LNCaP clone FGC (cell line): ENCODE measurements around the gene SPATA31D3.
"Not testable (repeated sequence)": the region's sequence is repeated elsewhere in the genome, so short reads cannot be mapped to it uniquely, and the experiment has no call there.

Experiments used
- DNase-seq: peaks from one replicate; pipeline ENCODE4 v3.0.0-alpha.2; 2011; ENCODE audit warnings: low read depth
- H3K4me3 ChIP-seq: 2 replicates; pipeline ENCODE4 v1.5.1; 2011; ENCODE audit warnings: mild to moderate bottlenecking, low read depth, low read length, control low read depth
- TF ChIP-seq, protein P1 (sequence below): IDR thresholded peaks from 2 replicates; pipeline ENCODE4 v1.5.1; 2012; ENCODE audit warnings: mild to moderate bottlenecking; ENCODE audit not compliant: control insufficient read depth, insufficient read depth; ENCODE audit errors: extremely low read depth

SPATA31D3 gene

DNA sequence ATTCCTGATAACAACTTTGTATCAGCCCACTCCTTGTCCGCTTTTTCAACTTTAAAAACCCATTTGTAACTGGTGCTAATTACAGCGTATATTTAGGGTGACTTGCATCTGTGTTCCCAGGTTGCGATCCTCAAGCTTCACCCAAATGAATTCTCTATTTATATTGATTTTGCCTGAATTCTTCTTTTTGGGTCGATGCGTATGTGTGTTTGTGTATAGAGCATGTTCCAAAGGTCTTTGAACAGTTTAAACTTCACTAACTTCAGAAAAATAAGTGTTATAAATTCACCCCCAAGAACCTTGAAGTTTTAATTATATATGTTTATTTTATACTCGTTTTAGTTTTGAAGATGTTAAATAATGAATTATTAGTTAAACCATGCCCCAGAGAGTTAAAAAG is 31.2 kb upstream of the SPATA31D3 start:
- DNase-seq = no peak
- TF ChIP-seq, protein P1, sequence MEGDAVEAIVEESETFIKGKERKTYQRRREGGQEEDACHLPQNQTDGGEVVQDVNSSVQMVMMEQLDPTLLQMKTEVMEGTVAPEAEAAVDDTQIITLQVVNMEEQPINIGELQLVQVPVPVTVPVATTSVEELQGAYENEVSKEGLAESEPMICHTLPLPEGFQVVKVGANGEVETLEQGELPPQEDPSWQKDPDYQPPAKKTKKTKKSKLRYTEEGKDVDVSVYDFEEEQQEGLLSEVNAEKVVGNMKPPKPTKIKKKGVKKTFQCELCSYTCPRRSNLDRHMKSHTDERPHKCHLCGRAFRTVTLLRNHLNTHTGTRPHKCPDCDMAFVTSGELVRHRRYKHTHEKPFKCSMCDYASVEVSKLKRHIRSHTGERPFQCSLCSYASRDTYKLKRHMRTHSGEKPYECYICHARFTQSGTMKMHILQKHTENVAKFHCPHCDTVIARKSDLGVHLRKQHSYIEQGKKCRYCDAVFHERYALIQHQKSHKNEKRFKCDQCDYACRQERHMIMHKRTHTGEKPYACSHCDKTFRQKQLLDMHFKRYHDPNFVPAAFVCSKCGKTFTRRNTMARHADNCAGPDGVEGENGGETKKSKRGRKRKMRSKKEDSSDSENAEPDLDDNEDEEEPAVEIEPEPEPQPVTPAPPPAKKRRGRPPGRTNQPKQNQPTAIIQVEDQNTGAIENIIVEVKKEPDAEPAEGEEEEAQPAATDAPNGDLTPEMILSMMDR = no peak
- H3K4me3 ChIP-seq = no peak overlapping the region

DNA sequence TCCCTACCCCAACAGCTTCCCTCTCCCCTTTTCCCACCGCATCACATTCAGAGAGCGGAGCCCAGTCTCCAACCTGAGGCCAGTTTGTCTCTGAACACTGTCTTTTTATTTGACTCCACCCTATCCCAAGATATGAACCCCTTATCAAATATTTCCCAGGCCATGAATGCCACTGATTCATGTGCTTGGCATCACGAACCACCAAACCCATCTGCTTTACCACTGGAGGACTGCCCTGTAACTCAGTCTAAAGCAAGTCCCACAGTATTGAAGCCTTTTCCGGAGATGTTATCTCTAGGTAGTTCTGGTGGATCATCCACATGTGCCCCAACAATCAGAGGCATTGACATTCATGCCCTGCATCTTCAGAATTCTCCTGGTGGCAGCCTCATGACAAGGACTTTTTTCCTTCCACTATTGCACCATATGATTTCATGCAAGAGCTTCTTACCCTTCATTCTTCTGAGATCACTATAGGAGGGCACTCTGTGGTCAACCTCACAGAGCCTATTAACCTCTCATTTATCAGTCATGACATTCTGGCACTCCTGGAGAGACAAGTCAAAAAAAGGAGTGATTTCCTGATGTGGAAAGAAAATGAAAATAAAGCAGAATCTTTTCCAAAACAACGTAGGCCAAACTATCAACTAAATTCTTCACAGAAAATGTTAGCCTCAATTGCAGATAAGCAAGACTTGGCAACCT is 27.3 kb upstream of the SPATA31D3 start:
- no peak for DNase-seq
- TF ChIP-seq, protein P1 = no peak

DNA sequence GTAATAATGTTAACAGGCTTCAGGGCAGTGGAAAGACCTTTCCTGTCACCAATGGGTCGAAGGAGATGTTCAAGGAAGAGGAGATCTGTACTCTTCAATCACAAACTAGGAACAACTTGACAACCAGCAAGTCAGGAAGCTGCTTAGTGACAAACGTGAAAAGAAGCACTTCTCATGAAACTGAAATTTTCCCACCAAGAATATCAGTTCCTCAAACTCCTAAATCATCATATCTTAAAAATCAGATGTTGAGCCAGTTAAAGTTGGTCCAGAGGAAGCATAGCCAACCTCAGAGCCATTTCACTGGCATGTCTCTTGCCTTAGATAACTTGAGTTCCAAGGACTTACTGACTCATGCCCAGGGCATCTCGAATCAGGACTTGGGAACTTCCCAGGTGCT is 24.8 kb upstream of the SPATA31D3 start:
- not testable (repeated sequence) for DNase-seq, H3K4me3 ChIP-seq

More for the DNA sequence above, 27.3 kb upstream of the SPATA31D3 start:
- no peak overlapping the region for H3K4me3 ChIP-seq

DNA sequence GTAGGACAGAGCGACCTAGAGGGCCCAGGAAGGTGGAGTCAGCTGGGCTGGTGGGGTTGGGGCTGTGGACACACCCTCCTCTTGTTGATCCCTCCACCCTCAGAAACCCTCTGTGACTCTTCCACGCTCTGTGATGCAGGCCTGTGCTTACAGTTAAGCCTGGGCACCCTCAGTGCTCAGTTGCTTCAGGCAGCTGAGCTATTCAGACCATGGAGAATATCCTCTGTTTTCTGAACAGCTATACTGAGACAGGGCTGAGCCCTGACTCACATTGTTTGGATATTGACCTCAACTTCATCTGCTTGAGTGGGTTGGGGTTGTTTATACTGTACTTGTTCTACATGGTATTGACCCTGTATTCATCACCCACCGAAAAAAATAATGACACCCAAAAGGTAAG is 15.0 kb upstream of the SPATA31D3 start, which contains the start of gene SPATA31D4:
Gene SPATA31D4 (plus strand): TSS at position 124 of the 400 bp plus-strand sequence. CDS start 86 bp downstream, at position 210.
- not testable (repeated sequence) for H3K4me3 ChIP-seq, DNase-seq

DNA sequence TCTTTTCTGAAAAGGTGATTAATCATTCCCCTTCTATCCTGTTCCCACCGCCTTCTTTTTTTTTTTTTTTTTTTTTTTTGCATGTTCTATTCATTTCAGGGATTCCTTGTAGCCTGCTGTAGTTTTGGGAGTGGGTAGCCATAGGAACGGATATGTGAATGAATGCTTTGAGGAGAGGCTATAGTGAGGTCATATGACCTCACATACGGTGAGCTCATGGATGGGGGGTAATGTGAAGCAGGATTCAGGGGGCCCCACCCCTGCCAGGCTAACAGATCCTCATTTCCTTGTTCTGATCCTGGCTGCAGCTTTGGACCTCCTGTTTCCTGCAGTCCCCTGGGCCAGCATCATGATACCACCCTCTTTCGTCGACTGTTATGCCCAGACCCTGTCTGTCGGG is 13.2 kb upstream of the SPATA31D3 start:
- not testable (repeated sequence) for H3K4me3 ChIP-seq, DNase-seq

DNA sequence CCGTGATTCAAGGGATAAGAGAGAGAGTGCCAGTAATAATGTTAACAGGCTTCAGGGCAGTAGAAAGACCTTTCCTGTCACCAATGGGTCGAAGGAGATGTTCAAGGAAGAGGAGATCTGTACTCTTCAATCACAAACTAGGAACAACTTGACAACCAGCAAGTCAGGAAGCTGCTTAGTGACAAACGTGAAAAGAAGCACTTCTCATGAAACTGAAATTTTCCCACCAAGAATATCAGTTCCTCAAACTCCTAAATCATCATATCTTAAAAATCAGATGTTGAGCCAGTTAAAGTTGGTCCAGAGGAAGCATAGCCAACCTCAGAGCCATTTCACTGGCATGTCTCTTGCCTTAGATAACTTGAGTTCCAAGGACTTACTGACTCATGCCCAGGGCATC is 9.8 kb upstream of the SPATA31D3 start:
- not testable (repeated sequence) for DNase-seq

DNA sequence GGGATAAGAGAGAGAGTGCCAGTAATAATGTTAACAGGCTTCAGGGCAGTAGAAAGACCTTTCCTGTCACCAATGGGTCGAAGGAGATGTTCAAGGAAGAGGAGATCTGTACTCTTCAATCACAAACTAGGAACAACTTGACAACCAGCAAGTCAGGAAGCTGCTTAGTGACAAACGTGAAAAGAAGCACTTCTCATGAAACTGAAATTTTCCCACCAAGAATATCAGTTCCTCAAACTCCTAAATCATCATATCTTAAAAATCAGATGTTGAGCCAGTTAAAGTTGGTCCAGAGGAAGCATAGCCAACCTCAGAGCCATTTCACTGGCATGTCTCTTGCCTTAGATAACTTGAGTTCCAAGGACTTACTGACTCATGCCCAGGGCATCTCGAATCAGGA is 5.3 kb downstream of the SPATA31D3 start:
- DNase-seq, H3K4me3 ChIP-seq: not testable (repeated sequence)

More for the DNA sequence above, 9.8 kb upstream of the SPATA31D3 start:
- H3K4me3 ChIP-seq = not testable (repeated sequence)

DNA sequence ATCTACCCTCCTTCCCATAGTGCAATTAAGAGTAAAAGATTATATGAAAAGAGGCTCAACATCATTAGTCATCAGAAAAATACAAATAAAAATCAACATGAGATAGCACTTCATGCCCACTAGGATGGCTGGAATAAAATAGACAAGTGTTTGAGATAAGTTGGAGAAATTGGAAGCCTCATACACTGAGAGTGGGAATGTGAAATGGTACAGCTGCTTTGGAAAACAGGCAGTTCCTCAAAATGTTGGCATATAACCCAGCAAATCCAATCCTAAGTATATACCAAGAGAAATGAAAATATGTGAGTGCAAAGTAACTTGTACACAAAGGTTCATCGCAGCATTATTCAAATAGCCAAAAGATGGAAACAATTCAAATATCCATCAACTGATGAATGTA is 9.8 kb downstream of the SPATA31D3 start:
- TF ChIP-seq, protein P1 = no peak
- DNase-seq = no peak
- no peak overlapping the region for H3K4me3 ChIP-seq

DNA sequence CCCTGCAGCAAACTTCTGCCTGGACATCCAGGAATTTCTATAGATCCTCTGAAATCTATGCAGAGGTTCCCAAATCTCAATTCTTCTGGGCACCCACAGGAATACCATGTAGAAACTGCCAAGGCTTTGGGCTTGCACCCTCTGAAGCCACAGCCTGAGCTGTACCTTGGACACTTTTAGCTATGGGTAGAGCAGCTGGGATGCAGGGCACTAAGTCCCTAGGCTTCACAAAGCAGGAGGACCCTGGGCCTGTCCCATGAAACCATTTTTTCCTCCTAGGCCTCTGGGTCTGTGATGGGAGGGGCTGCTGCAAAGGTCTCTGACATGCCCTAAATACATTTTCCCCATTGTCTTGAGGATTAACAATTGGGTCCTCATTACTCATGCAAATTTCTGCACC is 12.3 kb downstream of the SPATA31D3 start:
- no peak overlapping the region for H3K4me3 ChIP-seq
- no peak for DNase-seq
- TF ChIP-seq, protein P1 = no peak
